GM21515 (cell line): ENCODE results near the gene TSHZ3.

Experiments
- ATAC-seq: cut with Tn5 transposase; IDR thresholded peaks from one replicate; pipeline ENCODE4 v1.9.1; 2021; ENCODE audit not compliant: unreplicated experiment

TSHZ3 gene

GRCh38 chr19:31252441-31252840, 96.8 kb downstream of the TSHZ3 start:
- ATAC-seq = no peak

- ATAC-seq = no peak
These were observed 100.0 kb downstream of the TSHZ3 start for GRCh38 chr19:31249217-31249616.

- no peak for ATAC-seq
These were observed 113.4 kb downstream of the TSHZ3 start for GRCh38 chr19:31235806-31236205.

GRCh38 chr19:31233295-31233800, 115.9 kb downstream of the TSHZ3 start:
- no peak for ATAC-seq

GRCh38 chr19:31232871-31233270, 116.4 kb downstream of the TSHZ3 start:
- no peak for ATAC-seq

DNA sequence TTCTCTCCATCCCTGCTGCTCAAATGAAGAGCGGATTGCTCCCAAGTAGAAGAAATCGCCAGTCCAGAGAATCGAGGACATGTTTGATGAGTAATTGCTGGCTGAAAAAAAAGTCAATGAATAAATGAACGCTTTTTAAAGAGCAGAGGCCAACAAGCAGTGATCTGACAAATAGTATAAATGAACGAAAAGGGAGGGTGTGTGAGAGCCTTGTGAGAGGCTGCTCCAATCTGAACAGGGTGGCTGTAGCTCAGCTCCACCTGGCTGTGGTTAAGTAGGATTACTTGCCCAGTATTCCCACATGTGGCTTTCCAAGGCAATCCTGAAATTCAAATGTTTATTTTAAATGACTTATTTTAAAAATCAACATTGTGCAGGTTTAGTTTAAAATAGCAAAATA, 117.1 kb downstream of the TSHZ3 start:
- ATAC-seq = no peak

DNA sequence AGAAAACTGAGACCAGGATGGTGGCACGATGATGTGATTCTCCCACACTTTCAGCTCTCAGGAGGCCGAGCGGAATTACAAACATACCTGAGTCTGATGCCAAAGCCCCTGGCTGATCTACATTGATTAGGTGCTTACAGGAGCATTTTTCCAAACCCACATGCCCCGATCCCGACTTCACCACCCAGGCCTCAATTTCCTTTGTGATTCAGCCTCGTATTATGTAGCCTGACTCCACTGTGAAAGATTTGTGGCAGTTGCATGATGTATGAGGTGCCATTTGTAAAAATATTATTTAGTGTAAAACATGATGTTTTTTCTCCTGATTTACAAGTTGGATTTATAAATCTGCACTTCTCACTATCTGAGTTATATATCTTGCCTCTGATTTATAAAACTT, 118.0 kb downstream of the TSHZ3 start:
- ATAC-seq = no peak

GRCh38 chr19:31226151-31226935, 122.9 kb downstream of the TSHZ3 start:
- no peak for ATAC-seq
